HepG2 (cell line): ENCODE data around the gene LOXL3. TPM values are rescaled to one million over a fixed set of nuclear protein-coding genes. Genes with fewer than 3 reads are reported as not detected.
A peak's percentile ranks its signal among the peaks of the same experiment; 100 is the strongest.

Experiments used
- ARID4A ChIP-seq: sonication (generic); formaldehyde crosslinking; IDR thresholded peaks from 2 replicates; pipeline ENCODE4 v1.5.0; 2020; ENCODE audit warnings: mild to moderate bottlenecking, missing genetic modification reagents, borderline replicate concordance
- BORCS8-MEF2B ChIP-seq: sonication (generic); formaldehyde crosslinking; IDR thresholded peaks from 2 replicates; pipeline ENCODE4 v1.8.0; 2022; ENCODE audit warnings: mild to moderate bottlenecking, missing genetic modification reagents
- KLF9 ChIP-seq: IDR thresholded peaks from 2 replicates; pipeline ENCODE4 v1.6.1; 2016; ENCODE audit warnings: low read depth
- MAFG ChIP-seq: sonication (generic); formaldehyde crosslinking; IDR thresholded peaks from 2 replicates; pipeline ENCODE4 v1.5.1; 2020; ENCODE audit warnings: mild to moderate bottlenecking, missing genetic modification reagents
- PHF5A ChIP-seq: IDR thresholded peaks from one replicate; pipeline ENCODE4 v1.6.1; 2018; ENCODE audit warnings: low read depth, missing genetic modification reagents; ENCODE audit not compliant: unreplicated experiment
- STAG1 ChIP-seq: sonication (generic); formaldehyde crosslinking; IDR thresholded peaks from 2 replicates; pipeline ENCODE4 v1.4.0; 2020; ENCODE audit warnings: missing genetic modification reagents
- TCF12 ChIP-seq, 2 experiments: fragments of 450-650 bp in 1 of 2; sonication (generic) in 1 of 2; formaldehyde crosslinking in 1 of 2; IDR thresholded peaks; 2 replicates each; pipeline versions ENCODE4 v1.6.1 to v1.8.0; 2017 to 2022; ENCODE audit warnings: antibody characterized with exemption in 1 of 2, mild to moderate bottlenecking in 1 of 2, missing genetic modification reagents in 1 of 2, moderate library complexity in 1 of 2
- TFE3 ChIP-seq: IDR thresholded peaks from 2 replicates; pipeline ENCODE4 v1.6.1; 2016
- ZBTB38 ChIP-seq: sonication (generic); formaldehyde crosslinking; IDR thresholded peaks from 2 replicates; pipeline ENCODE4 v1.5.1; 2020; ENCODE audit warnings: mild to moderate bottlenecking, missing genetic modification reagents
- ZBTB4 ChIP-seq: sonication (generic); formaldehyde crosslinking; IDR thresholded peaks from 2 replicates; pipeline ENCODE4 v1.4.0; 2020; ENCODE audit warnings: missing genetic modification reagents, mild to moderate bottlenecking, borderline replicate concordance
- ZNF17 ChIP-seq: sonication (generic); formaldehyde crosslinking; IDR thresholded peaks from 2 replicates; pipeline ENCODE4 v1.5.0; 2020; ENCODE audit warnings: mild to moderate bottlenecking, missing genetic modification reagents
- ZNF264 ChIP-seq: sonication (generic); formaldehyde crosslinking; IDR thresholded peaks from 2 replicates; pipeline ENCODE4 v1.4.0; 2020; ENCODE audit warnings: missing genetic modification reagents
- ZNF326 ChIP-seq: sonication (generic); formaldehyde crosslinking; IDR thresholded peaks from 2 replicates; pipeline ENCODE4 v1.4.0; 2020; ENCODE audit warnings: missing genetic modification reagents, borderline replicate concordance
- ZNF33B ChIP-seq: sonication (generic); formaldehyde crosslinking; IDR thresholded peaks from 2 replicates; pipeline ENCODE4 v1.5.1; 2020; ENCODE audit warnings: mild to moderate bottlenecking, missing genetic modification reagents
- ZNF614 ChIP-seq: IDR thresholded peaks from 2 replicates; pipeline ENCODE4 v1.6.1; 2018; ENCODE audit warnings: missing biosample characterization, missing genetic modification reagents, inconsistent platforms, borderline replicate concordance
- ZNF674 ChIP-seq: sonication (generic); formaldehyde crosslinking; IDR thresholded peaks from 2 replicates; pipeline ENCODE4 v1.5.0; 2020; ENCODE audit warnings: low read depth, mild to moderate bottlenecking, missing genetic modification reagents
- ZNF691 ChIP-seq: sonication (generic); formaldehyde crosslinking; IDR thresholded peaks from 2 replicates; pipeline ENCODE4 v1.4.0; 2020; ENCODE audit warnings: missing genetic modification reagents, low read depth, mild to moderate bottlenecking, borderline replicate concordance
- ZNF891 ChIP-seq: sonication (generic); formaldehyde crosslinking; IDR thresholded peaks from 2 replicates; pipeline ENCODE4 v1.5.0; 2020; ENCODE audit warnings: mild to moderate bottlenecking, missing genetic modification reagents
- polyA plus RNA-seq, 8 experiments: library from polyadenylated mRNA; depleted of rRNA in 3 of 8; stranded (reverse) in 7 of 8; unstranded in 1 of 8; fragments of >200 nt; fragmentation: Illumina TruSeq in 4 of 8; extraction: Trizol in 4 of 8; gene quantifications; 2 replicates each; pipeline versions ENCODE4 v1.2.1 to v1.2.3, GENCODE V29; 2011 to 2016; ENCODE audit warnings: low read depth in 4 of 8, missing spikeins in 1 of 8, mixed read lengths in 1 of 8; ENCODE audit not compliant: insufficient read depth in 1 of 8
- total RNA-seq, 5 experiments: library from RNA; depleted of rRNA; stranded (reverse); fragments of >200 nt; fragmentation: Illumina TruSeq; extraction: Trizol; gene quantifications; 2 replicates each; pipeline ENCODE4 v1.2.3, GENCODE V29; 2016; ENCODE audit warnings: low read depth in 1 of 5

LOXL3 gene
- total and polyA plus RNA-seq, 2 of the 13 experiments (the other 11 are each of a cell fraction or from before 2014, with no cell fraction given) = 0.55 to 6.5 TPM

- peak; percentile 25; the same call in 1 of the 2 replicates for TF ChIP-seq ZBTB4 (CRISPR knock-in tag)
- peak; percentile 48; the same call in 1 of the 2 replicates for TF ChIP-seq ZNF33B (CRISPR knock-in tag)
- TF ChIP-seq ZNF614 (CRISPR knock-in tag) = no peak
- no peak for TF ChIP-seq STAG1 (CRISPR knock-in tag)
- TF ChIP-seq ZNF691 = peak; percentile 25; the same call in 1 of the 2 replicates
- peak; percentile 83 for TF ChIP-seq ZNF891 (CRISPR knock-in tag)
- no peak for TF ChIP-seq MAFG (CRISPR knock-in tag)
- TF ChIP-seq ARID4A (CRISPR knock-in tag) = peak; percentile 54; the same call in 1 of the 2 replicates
- no peak; the same call in 1 of the 2 replicates for TF ChIP-seq ZBTB38 (CRISPR knock-in tag)
- no peak for TF ChIP-seq ZNF17
- no peak for TF ChIP-seq KLF9 (CRISPR knock-in tag)
- no peak for TF ChIP-seq BORCS8-MEF2B
- TF ChIP-seq TCF12 (IDR thresholded peaks at IDR 0.05) = no peak
- no peak for TF ChIP-seq TCF12 (CRISPR knock-in tag; IDR thresholded peaks at IDR 0.05)
- TF ChIP-seq ZNF674 = no peak
- TF ChIP-seq ZNF326 (CRISPR knock-in tag) = no peak
- peak; percentile 52 for TF ChIP-seq PHF5A (CRISPR knock-in tag)
- peak; percentile 35; the same call in 1 of the 2 replicates for TF ChIP-seq TFE3 (CRISPR knock-in tag)
- no peak for TF ChIP-seq ZNF264 (CRISPR knock-in tag)
Observed at GRCh38 chr2:74512744-74513604, 40.8 kb downstream of the LOXL3 start (continued).
